SK-N-SH treated with all-trans-retinoic acid at 6 μM for 48 hours (cell line): Measurements from ENCODE around the gene RELL1.

Source experiments
- ATAC-seq: fragments of 200-7000 bp; cut with Tn5 transposase; 3 replicates; pipeline ENCODE4 v1.9.1; 2020; ENCODE audit warnings: mild to moderate bottlenecking, moderate library complexity
- ARNTL ChIP-seq: fragments of 450-650 bp; formaldehyde crosslinking; IDR thresholded peaks from 2 replicates; pipeline ENCODE4 v1.5.0; 2020; ENCODE audit warnings: low read depth, mild to moderate bottlenecking, moderate library complexity, borderline replicate concordance
- BACH2 ChIP-seq: fragments of 250-450 bp; sonication (Bioruptor Pico); IDR thresholded peaks from 2 replicates; pipeline ENCODE4 v1.9.0; 2021; ENCODE audit warnings: mild to moderate bottlenecking, borderline replicate concordance
- CREB5 ChIP-seq: fragments of 250-450 bp; sonication (Bioruptor Pico); IDR thresholded peaks from 2 replicates; pipeline ENCODE4 v1.5.1; 2020; ENCODE audit warnings: low read depth, mild to moderate bottlenecking, moderate library complexity
- CSDC2 ChIP-seq: fragments of 250-450 bp; sonication (Bioruptor Pico); IDR thresholded peaks from 2 replicates; pipeline ENCODE4 v1.5.0; 2020; ENCODE audit warnings: mild to moderate bottlenecking, moderate library complexity
- CSRNP3 ChIP-seq: fragments of 250-450 bp; sonication (Bioruptor Pico); IDR thresholded peaks from 2 replicates; pipeline ENCODE4 v1.5.1; 2021; ENCODE audit warnings: mild to moderate bottlenecking, moderate library complexity
- ESRRG ChIP-seq: fragments of 250-450 bp; sonication (Bioruptor Pico); IDR thresholded peaks from 2 replicates; pipeline ENCODE4 v1.6.1; 2021; ENCODE audit warnings: mild to moderate bottlenecking
- GLIS3 ChIP-seq: fragments of 250-450 bp; sonication (Bioruptor Pico); IDR thresholded peaks from 2 replicates; pipeline ENCODE4 v1.5.0; 2020; ENCODE audit warnings: mild to moderate bottlenecking, moderate library complexity
- OSR1 ChIP-seq: fragments of 250-450 bp; sonication (Bioruptor Pico); IDR thresholded peaks from 2 replicates; pipeline ENCODE4 v1.8.0; 2022; ENCODE audit warnings: moderate library complexity, mild to moderate bottlenecking, inconsistent platforms
- POU6F1 ChIP-seq: fragments of 250-450 bp; sonication (Bioruptor Pico); IDR thresholded peaks from 2 replicates; pipeline ENCODE4 v1.8.0; 2021; ENCODE audit warnings: low read depth, mild to moderate bottlenecking, moderate library complexity, borderline replicate concordance
- PPARA ChIP-seq: fragments of 250-450 bp; sonication (Bioruptor Pico); IDR thresholded peaks from 2 replicates; pipeline ENCODE4 v1.5.0; 2020; ENCODE audit warnings: mild to moderate bottlenecking, borderline replicate concordance
- RARB ChIP-seq: fragments of 250-450 bp; sonication (Bioruptor Pico); IDR thresholded peaks from 2 replicates; pipeline ENCODE4 v1.8.0; 2021; ENCODE audit warnings: mild to moderate bottlenecking, moderate library complexity
- SNAI2 ChIP-seq: fragments of 250-450 bp; sonication (Bioruptor Pico); IDR thresholded peaks from 2 replicates; pipeline ENCODE4 v1.5.0; 2020; ENCODE audit warnings: mild to moderate bottlenecking, moderate library complexity
- TCF4 ChIP-seq: fragments of 250-450 bp; sonication (Bioruptor Pico); IDR thresholded peaks from 2 replicates; pipeline ENCODE4 v1.8.0; 2021; ENCODE audit warnings: mild to moderate bottlenecking, moderate library complexity, borderline replicate concordance
- TOX ChIP-seq: fragments of 250-450 bp; sonication (Bioruptor Pico); IDR thresholded peaks from 2 replicates; pipeline ENCODE4 v1.8.0; 2021; ENCODE audit warnings: mild to moderate bottlenecking, moderate library complexity, borderline replicate concordance
- TSHZ2 ChIP-seq: fragments of 250-450 bp; sonication (Bioruptor Pico); IDR thresholded peaks from 2 replicates; pipeline ENCODE4 v1.5.0; 2020; ENCODE audit warnings: mild to moderate bottlenecking, moderate library complexity
- ZC3H10 ChIP-seq: fragments of 250-450 bp; sonication (Bioruptor Pico); IDR thresholded peaks from 2 replicates; pipeline ENCODE4 v1.5.1; 2021; ENCODE audit warnings: mild to moderate bottlenecking, moderate library complexity
- ZFP3 ChIP-seq: fragments of 250-450 bp; sonication (Bioruptor Pico); IDR thresholded peaks from 2 replicates; pipeline ENCODE4 v1.5.0; 2020; ENCODE audit warnings: mild to moderate bottlenecking, moderate library complexity
- ZNF565 ChIP-seq: fragments of 450-650 bp; formaldehyde crosslinking; conservative IDR thresholded peaks from 2 replicates; pipeline ENCODE4 v1.5.0; 2020; ENCODE audit warnings: low read depth, mild to moderate bottlenecking, moderate library complexity
- ZNF8 ChIP-seq: fragments of 450-650 bp; formaldehyde crosslinking; IDR thresholded peaks from 2 replicates; pipeline ENCODE4 v1.5.0; 2020; ENCODE audit warnings: mild to moderate bottlenecking, moderate library complexity

The RELL1 gene

GRCh38 chr4:37652747-37653527 is 33.2 kb downstream of the RELL1 start:
- no peak for ATAC-seq
- TF ChIP-seq TOX (CRISPR knock-in tag) (no peak), PPARA (CRISPR knock-in tag) (no peak), CSRNP3 (CRISPR knock-in tag) (no peak), TCF4 (CRISPR knock-in tag) (no peak), ZNF8 (no peak), SNAI2 (CRISPR knock-in tag) (no peak), OSR1 (no peak), TSHZ2 (CRISPR knock-in tag) (no peak), ESRRG (CRISPR knock-in tag) (no peak), RARB (CRISPR knock-in tag) (no peak)

- no peak for ATAC-seq
- TF ChIP-seq CREB5 (no peak), ZNF565 (no peak), POU6F1 (CRISPR knock-in tag) (no peak), GLIS3 (CRISPR knock-in tag) (no peak), CSDC2 (no peak), ARNTL (CRISPR knock-in tag) (no peak), SNAI2 (CRISPR knock-in tag) (no peak), CSRNP3 (CRISPR knock-in tag) (no peak), ZFP3 (CRISPR knock-in tag) (no peak), BACH2 (CRISPR knock-in tag) (no peak), TCF4 (CRISPR knock-in tag) (no peak), ZNF8 (no peak), OSR1 (no peak), ZC3H10 (CRISPR knock-in tag) (no peak)
Observed at GRCh38 chr4:37651781-37652377, 34.3 kb downstream of the RELL1 start.

- no peak for ATAC-seq
- TF ChIP-seq TCF4 (CRISPR knock-in tag), result no peak
- TF ChIP-seq PPARA (CRISPR knock-in tag), result no peak
- no peak for TF ChIP-seq ZNF565
- TF ChIP-seq POU6F1 (CRISPR knock-in tag), result no peak
- TF ChIP-seq, all 23 proteins: peak for 0
Observed at GRCh38 chr4:37650481-37650880, 35.7 kb downstream of the RELL1 start.
